Measurements from ENCODE around the gene TMEM201.

TMEM201 gene

DNA sequence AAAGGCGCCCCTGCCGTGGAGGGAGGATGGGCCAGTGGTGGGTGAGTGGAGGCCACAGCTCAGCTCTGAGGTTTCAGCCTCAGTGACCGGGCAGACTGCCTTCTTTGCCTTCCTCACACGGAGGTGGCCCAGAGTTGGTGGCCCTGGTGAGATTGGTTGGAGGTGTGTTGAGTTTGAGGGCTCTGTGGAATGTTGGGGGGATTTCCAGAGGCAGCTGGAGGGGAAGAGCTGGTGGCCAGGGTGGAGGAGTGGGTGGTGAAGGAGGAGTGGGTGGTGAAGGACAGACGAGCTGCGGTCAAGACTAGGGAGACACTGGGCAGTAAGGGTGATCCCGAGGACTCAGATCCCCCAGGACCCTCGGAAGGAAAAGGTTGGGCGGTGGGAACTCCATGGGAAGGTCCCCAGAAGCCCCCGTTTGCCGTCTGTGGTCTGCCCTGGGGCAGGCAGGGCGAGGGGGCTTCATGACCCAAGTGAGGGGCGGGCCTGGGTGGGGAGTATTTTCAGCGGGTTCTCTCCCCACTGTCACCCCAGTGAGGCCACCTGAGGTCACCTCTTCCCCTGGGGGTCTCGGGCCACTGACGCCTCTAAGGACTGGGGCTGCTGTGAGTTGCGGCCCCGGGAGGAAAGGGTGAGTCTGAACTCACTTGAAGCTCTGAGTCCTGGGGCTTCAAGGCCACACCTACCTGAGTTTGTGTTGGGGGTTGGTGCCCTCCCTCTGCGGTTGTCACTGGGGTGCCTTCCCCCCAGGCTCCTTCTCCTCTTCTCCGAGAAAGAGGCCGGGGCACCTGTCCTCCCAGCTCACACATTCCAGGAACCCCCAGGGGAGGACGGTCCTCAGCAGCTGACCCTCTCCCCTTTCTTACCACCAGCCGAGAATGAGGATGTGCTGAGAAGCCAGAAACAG is 40.1 kb downstream of the TMEM201 start:
- TF ChIP-seq ZFX (IDR thresholded peaks at IDR 0.05; ENCODE audit: borderline replicate concordance), result no peak
- TF ChIP-seq, protein P1, sequence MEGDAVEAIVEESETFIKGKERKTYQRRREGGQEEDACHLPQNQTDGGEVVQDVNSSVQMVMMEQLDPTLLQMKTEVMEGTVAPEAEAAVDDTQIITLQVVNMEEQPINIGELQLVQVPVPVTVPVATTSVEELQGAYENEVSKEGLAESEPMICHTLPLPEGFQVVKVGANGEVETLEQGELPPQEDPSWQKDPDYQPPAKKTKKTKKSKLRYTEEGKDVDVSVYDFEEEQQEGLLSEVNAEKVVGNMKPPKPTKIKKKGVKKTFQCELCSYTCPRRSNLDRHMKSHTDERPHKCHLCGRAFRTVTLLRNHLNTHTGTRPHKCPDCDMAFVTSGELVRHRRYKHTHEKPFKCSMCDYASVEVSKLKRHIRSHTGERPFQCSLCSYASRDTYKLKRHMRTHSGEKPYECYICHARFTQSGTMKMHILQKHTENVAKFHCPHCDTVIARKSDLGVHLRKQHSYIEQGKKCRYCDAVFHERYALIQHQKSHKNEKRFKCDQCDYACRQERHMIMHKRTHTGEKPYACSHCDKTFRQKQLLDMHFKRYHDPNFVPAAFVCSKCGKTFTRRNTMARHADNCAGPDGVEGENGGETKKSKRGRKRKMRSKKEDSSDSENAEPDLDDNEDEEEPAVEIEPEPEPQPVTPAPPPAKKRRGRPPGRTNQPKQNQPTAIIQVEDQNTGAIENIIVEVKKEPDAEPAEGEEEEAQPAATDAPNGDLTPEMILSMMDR (IDR thresholded peaks at IDR 0.05), result no peak

DNA sequence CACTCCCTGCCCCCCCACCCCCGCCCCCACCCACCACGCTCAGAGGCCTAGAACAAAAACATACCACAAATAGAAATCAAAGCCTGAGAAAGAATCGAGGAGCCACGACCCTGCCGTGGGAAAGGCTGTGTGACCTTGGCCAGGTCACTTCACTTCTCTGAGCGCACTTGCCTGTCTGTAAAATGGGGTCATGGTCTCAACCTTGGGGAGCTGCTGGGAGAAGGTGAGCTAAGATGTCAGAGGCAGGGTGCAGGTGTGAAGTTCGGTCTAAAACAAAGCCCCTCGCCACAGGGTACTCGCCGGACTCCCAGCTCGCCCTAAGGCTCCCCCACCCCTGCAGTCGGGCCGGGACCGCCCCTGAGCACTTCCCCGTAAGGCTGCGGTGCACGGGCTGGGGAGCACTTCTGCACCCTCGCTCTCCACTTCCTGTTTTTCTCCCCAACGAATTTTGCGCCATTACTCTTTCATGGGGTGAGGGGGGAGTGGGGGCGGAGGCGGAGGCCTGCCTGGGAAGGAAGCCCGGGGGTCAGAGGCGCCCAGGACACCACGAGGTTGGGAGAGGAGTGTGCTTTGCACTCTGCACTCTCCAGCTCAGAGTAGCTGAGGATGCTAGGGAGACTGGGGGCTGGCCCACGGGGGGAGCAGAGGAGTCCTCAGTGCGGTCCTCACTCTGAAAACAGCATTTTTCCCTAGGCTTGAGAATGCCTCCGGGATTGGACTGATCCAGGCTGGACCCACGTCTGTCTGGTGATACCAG is 40.9 kb downstream of the TMEM201 start:
- TF ChIP-seq ZFX (IDR thresholded peaks at IDR 0.05; ENCODE audit: borderline replicate concordance), result no peak
- TF ChIP-seq, protein P1 (IDR thresholded peaks at IDR 0.05), result no peak
- no peak overlapping the region for H3K27ac ChIP-seq

More for the DNA sequence above, 40.1 kb downstream of the TMEM201 start:
- no peak overlapping the region for H3K27ac ChIP-seq

DNA sequence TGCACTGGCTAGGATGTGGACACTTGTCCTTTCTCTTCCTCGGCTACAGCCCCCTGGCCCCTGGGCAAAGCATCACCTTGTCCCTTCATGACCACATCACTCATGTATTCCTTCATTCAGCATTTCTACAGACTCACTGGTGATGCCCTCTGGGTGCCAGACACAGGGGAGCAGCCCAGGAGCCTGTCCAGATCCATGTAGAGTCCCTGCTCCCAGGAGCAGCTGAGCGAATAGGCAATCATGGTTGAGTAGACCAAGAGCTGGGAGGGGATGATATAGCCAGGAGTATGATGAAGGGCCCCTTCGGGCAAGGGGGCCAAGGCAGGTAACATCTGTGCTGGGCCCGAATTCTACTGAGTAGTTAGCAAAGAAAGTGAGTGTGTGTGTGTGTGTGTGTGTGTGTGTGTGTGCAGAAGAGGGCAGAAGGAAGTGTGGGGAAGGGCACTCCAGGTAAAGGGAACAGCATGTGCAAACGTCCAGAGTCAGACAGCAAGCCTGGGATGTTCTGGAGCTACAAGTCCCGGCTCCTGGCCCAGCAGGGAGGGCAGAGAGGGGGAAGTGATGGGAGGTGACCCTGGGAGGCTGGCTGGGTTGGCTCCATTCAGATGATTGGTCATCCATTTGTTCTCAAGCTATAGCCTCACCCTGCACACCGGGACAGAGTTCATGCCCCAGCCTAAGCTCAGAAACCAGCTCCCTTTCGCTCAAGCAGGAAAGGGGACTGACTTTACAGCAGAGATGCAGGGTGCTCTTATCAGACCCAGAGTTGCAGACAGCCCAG is 41.8 kb downstream of the TMEM201 start:
- no peak overlapping the region for H3K27ac ChIP-seq
- TF ChIP-seq ZFX (IDR thresholded peaks at IDR 0.05; ENCODE audit: borderline replicate concordance), result no peak
- TF ChIP-seq, protein P1 (IDR thresholded peaks at IDR 0.05), result no peak

DNA sequence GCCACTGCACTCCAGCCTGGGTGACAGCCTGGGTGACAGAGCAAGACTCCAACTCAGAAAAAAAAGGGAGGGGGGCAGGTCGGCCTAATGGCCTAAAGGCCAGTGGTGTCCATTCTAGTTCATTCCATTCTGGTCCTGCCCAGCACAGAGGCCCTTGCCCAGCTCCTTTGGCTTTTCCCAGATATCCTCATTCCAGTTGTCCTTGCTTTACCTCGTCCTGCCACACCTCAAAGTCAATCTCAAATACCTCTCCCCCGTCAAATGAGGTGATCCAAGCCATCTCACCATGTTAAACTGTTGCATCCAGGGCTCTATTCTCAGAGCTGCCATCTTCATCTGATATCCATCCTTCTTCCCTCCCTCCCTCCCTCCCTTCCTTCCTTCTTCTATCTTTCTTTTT is 42.9 kb downstream of the TMEM201 start:
- no peak overlapping the region for H3K27ac ChIP-seq
- TF ChIP-seq ZFX (IDR thresholded peaks at IDR 0.05; ENCODE audit: borderline replicate concordance), result no peak
- TF ChIP-seq, protein P1 (IDR thresholded peaks at IDR 0.05), result no peak

DNA sequence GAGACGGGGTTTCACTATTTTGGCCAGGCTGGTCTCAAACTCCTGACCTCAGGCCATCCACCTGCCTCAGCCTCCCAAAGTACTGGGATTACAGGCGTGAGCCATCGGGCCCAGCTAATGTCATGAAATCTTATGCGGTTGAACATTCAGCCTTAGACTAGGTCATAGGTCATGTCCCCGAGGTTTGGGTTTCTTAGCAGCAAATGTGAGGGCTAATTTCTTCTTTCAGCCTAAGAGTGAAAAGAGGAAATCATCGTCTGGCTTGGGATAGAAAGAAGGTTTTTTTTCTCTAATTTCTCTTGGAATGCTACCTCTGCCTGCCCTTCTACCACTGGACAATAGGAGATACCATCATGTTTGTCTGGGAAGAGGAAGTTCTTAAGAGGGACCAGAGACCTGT is 44.8 kb downstream of the TMEM201 start:
- TF ChIP-seq ZFX (IDR thresholded peaks at IDR 0.05; ENCODE audit: borderline replicate concordance), result no peak
- TF ChIP-seq, protein P1 (IDR thresholded peaks at IDR 0.05), result no peak
- no peak overlapping the region for H3K27ac ChIP-seq

DNA sequence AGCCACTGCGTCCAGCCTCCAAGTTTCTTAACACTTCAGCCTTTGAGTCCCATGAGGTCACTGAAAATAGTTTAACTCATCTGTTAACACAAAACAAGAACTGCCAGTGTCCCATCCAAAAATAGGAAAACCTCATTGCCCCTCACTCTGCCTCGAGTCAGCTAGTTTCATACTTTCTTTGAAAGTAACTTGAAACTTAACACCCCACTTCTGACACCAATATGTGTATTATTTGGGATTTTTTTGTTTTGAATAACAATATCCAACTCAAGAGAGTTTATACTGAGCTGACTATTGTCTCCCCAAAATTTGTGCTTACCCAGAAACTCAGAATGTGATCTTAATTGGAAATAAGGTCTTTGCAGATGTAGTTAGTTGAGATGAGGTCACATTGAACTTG is 45.9 kb downstream of the TMEM201 start:
- TF ChIP-seq ZFX (IDR thresholded peaks at IDR 0.05; ENCODE audit: borderline replicate concordance), result no peak
- TF ChIP-seq, protein P1 (IDR thresholded peaks at IDR 0.05), result no peak
- no peak overlapping the region for H3K27ac ChIP-seq

Data from 22Rv1 (cell line).